Muscle of leg (tissue), 11 donors: ENCODE measurements around the gene TPRG1. TPM values are rescaled to one million over a fixed set of nuclear protein-coding genes. Genes with fewer than 3 reads are reported as not detected.
A peak's percentile ranks its signal among the peaks of the same experiment; 100 is the strongest.

ENCODE experiments used
- DNase-seq: peaks from one replicate; pipeline ENCODE4 v3.0.0; 2013
- H3K27ac ChIP-seq: one replicate; pipeline ENCODE4 v1.5.1; 2013; ENCODE audit warnings: mild to moderate bottlenecking, low read length, control low read depth
- H3K27me3 ChIP-seq: one replicate; pipeline ENCODE4 v1.6.1; 2013; ENCODE audit warnings: low read length; ENCODE audit not compliant: control insufficient read depth, insufficient read depth
- H3K36me3 ChIP-seq: one replicate; pipeline ENCODE4 v1.6.1; 2013; ENCODE audit warnings: low read length; ENCODE audit not compliant: control insufficient read depth, insufficient read depth
- H3K4me1 ChIP-seq: one replicate; pipeline ENCODE4 v1.6.1; 2013; ENCODE audit warnings: low read length; ENCODE audit not compliant: control insufficient read depth, insufficient read depth
- H3K4me3 ChIP-seq: one replicate; pipeline ENCODE4 v1.5.1; 2013; ENCODE audit warnings: low read length, control low read depth
- H3K9me3 ChIP-seq: replicated peaks from 2 replicates; pipeline ENCODE4 v1.6.1; 2013; ENCODE audit warnings: low read depth, low read length; ENCODE audit not compliant: control insufficient read depth
- WGBS: methylation state at CpG from one replicate; pipeline ENCODE4 v1.1.5; 2013; ENCODE audit warnings: missing lambda C conversion rate; ENCODE audit not compliant: insufficient coverage; 5-methylcytosine and 5-hydroxymethylcytosine counted together
- polyA plus RNA-seq, 8 donors: library from polyadenylated mRNA; unstranded; fragments of 120-200 nt; gene quantifications; one replicate each; pipeline versions ENCODE4 v1.2.1 to v1.2.3, GENCODE V29; 2013; ENCODE audit warnings: inconsistent platforms in 1 of 8, low replicate concordance in 1 of 8; ENCODE audit not compliant: insufficient read length in 8 of 8, insufficient read depth in 1 of 8
- total RNA-seq: library from RNA; stranded (reverse); fragments of 120-200 nt; gene quantifications from one replicate; pipeline ENCODE4 v1.2.4, GENCODE V29; 2013

Gene TPRG1
- total and polyA plus RNA-seq, 9 donors: 1.2 to 5.6 (median 2.0) TPM

- no peaks in the 10 kb centered on the region for H3K27me3 ChIP-seq
- H3K9me3 ChIP-seq: no peaks in the 10 kb centered on the region
- DNase-seq: no peak
- H3K36me3 ChIP-seq: no peaks in the 10 kb centered on the region
- H3K4me1 ChIP-seq: peaks cover 6% of the 10 kb centered on the region
- 38% methylated on average over 3 of the region's 6 CpGs for WGBS
- no peak overlapping the region for H3K27ac ChIP-seq
- H3K4me3 ChIP-seq: no peak overlapping the region
Observed at GRCh38 chr3:189292667-189293484, 121.1 kb downstream of the TPRG1 start.

GRCh38 chr3:189294649-189295048 is 122.9 kb downstream of the TPRG1 start:
- Histone ChIP-seq H3K27ac (no peak overlapping the region), H3K4me1 (peaks cover 6% of the 10 kb centered on the region), H3K4me3 (no peak overlapping the region), H3K36me3 (no peaks in the 10 kb centered on the region), H3K27me3 (no peaks in the 10 kb centered on the region), H3K9me3 (no peaks in the 10 kb centered on the region)
- no CpG with 5 or more reads among the region's 5 CpGs for WGBS
- no peak for DNase-seq

GRCh38 chr3:189295089-189295488 is 123.3 kb downstream of the TPRG1 start:
- no peak for DNase-seq
- H3K9me3 ChIP-seq: no peaks in the 10 kb centered on the region
- H3K36me3 ChIP-seq: no peaks in the 10 kb centered on the region
- no peaks in the 10 kb centered on the region for H3K27me3 ChIP-seq
- H3K4me3 ChIP-seq: no peak overlapping the region
- no peak overlapping the region for H3K27ac ChIP-seq
- peaks cover 6% of the 10 kb centered on the region for H3K4me1 ChIP-seq
- 100% methylated on average over 1 of the region's 3 CpGs for WGBS

- no peak overlapping the region for H3K27ac ChIP-seq
- H3K36me3 ChIP-seq: no peaks in the 10 kb centered on the region
- H3K4me1 ChIP-seq: peaks cover 3% of the 10 kb centered on the region
- DNase-seq: no peak
- no peaks in the 10 kb centered on the region for H3K27me3 ChIP-seq
- no peaks in the 10 kb centered on the region for H3K9me3 ChIP-seq
- no CpG with 5 or more reads among the region's 4 CpGs for WGBS
- no peak overlapping the region for H3K4me3 ChIP-seq
Observed at GRCh38 chr3:189297932-189298331, 126.2 kb downstream of the TPRG1 start.

- Histone ChIP-seq H3K4me1 (no peaks in the 10 kb centered on the region), H3K9me3 (no peaks in the 10 kb centered on the region), H3K27me3 (no peaks in the 10 kb centered on the region), H3K36me3 (no peaks in the 10 kb centered on the region), H3K4me3 (no peak overlapping the region), H3K27ac (no peak overlapping the region)
- DNase-seq: no peak
- 86% methylated on average over 1 of the region's 4 CpGs for WGBS
Observed at GRCh38 chr3:189298469-189299375, 127.0 kb downstream of the TPRG1 start.

- no CpG with 5 or more reads among the region's 1 CpG for WGBS
- no peaks in the 10 kb centered on the region for H3K27me3 ChIP-seq
- no peaks in the 10 kb centered on the region for H3K36me3 ChIP-seq
- H3K9me3 ChIP-seq: no peaks in the 10 kb centered on the region
- no peak overlapping the region for H3K4me3 ChIP-seq
- H3K4me1 ChIP-seq: peaks cover 2% of the 10 kb centered on the region
- H3K27ac ChIP-seq: no peak overlapping the region
- no peak for DNase-seq
Observed at GRCh38 chr3:189300345-189300744, 128.6 kb downstream of the TPRG1 start.

GRCh38 chr3:189301479-189301878 is 129.7 kb downstream of the TPRG1 start:
- H3K4me1 ChIP-seq: peaks cover 2% of the 10 kb centered on the region
- WGBS: 100% methylated on average over 2 of the region's 2 CpGs

GRCh38 chr3:189303584-189303983 is 131.8 kb downstream of the TPRG1 start:
- H3K36me3 ChIP-seq: no peaks in the 10 kb centered on the region
- H3K27ac ChIP-seq: no peak overlapping the region
- no peaks in the 10 kb centered on the region for H3K27me3 ChIP-seq
- DNase-seq: no peak
- peaks cover 2% of the 10 kb centered on the region for H3K4me1 ChIP-seq
- no peaks in the 10 kb centered on the region for H3K9me3 ChIP-seq
- no CpG with 5 or more reads among the region's 1 CpG for WGBS
- H3K4me3 ChIP-seq: no peak overlapping the region

More at GRCh38 chr3:189301479-189301878, 129.7 kb downstream of the TPRG1 start:
- DNase-seq: no peak
- Histone ChIP-seq H3K27ac (no peak overlapping the region), H3K9me3 (no peaks in the 10 kb centered on the region), H3K4me3 (no peak overlapping the region), H3K27me3 (no peaks in the 10 kb centered on the region), H3K36me3 (no peaks in the 10 kb centered on the region)

GRCh38 chr3:189304465-189305351 is 132.9 kb downstream of the TPRG1 start:
- Histone ChIP-seq H3K4me1 (peaks cover 2% of the 10 kb centered on the region), H3K4me3 (no peak overlapping the region), H3K9me3 (no peaks in the 10 kb centered on the region), H3K27me3 (no peaks in the 10 kb centered on the region), H3K36me3 (no peaks in the 10 kb centered on the region), H3K27ac (no peak overlapping the region)
- DNase-seq: peak; percentile 18
- 32% methylated on average over 3 of the region's 10 CpGs for WGBS
